ENCODE data around the gene PFDN2.

Gene PFDN2

GRCh38 chr1:161138431-161138830, 20.6 kb upstream of the PFDN2 start:
- H3K4me1 ChIP-seq (ENCODE audit: insufficient read depth, low read length, severe bottlenecking), result peaks cover 7% of the 10 kb centered on the region

GRCh38 chr1:161137881-161138280, 20.0 kb upstream of the PFDN2 start:
- Histone ChIP-seq H3K9me2 (ENCODE audit: low read depth, low read length) (no peaks in the 10 kb centered on the region), H3K27ac (ENCODE audit: low read depth, low read length, poor library complexity, severe bottlenecking) (no peak overlapping the region), H3K4me1 (ENCODE audit: insufficient read depth, low read length, severe bottlenecking) (peaks cover 9% of the 10 kb centered on the region), H2AFZ (ENCODE audit: low read length) (no peak overlapping the region), H3K9me3 (ENCODE audit: low read length) (no peaks in the 10 kb centered on the region), H3F3A (ENCODE audit: insufficient read depth, low read length) (no peaks in the 10 kb centered on the region), H3K9ac (ENCODE audit: low read length) (no peak overlapping the region), H4K20me1 (ENCODE audit: insufficient read depth, low read length) (no peaks in the 10 kb centered on the region), H3K4me2 (ENCODE audit: low read length) (no peak overlapping the region), H3K36me3 (ENCODE audit: insufficient read depth, low read length) (no peaks in the 10 kb centered on the region; the same call in 1 of the 2 replicates), H3K79me2 (ENCODE audit: insufficient read depth, low read length) (peaks cover 10% of the 10 kb centered on the region; the same call in 1 of the 2 replicates), H3K4me3 (ENCODE audit: low read depth, low read length, poor library complexity, severe bottlenecking) (no peak overlapping the region), H3K27me3 (ENCODE audit: insufficient read depth, low read length) (no peaks in the 10 kb centered on the region)
- no peak for TF ChIP-seq CTCF (IDR thresholded peaks at IDR 0.05; ENCODE audit: low read length)
- no peak for TF ChIP-seq EZH2 (IDR thresholded peaks at IDR 0.05; ENCODE audit: borderline replicate concordance, low read length)

More at GRCh38 chr1:161138431-161138830, 20.6 kb upstream of the PFDN2 start:
- Histone ChIP-seq H3K27ac (ENCODE audit: low read depth, low read length, poor library complexity, severe bottlenecking) (no peak overlapping the region), H3K9me3 (ENCODE audit: low read length) (no peaks in the 10 kb centered on the region), H3K9me2 (ENCODE audit: low read depth, low read length) (no peaks in the 10 kb centered on the region), H3K36me3 (ENCODE audit: insufficient read depth, low read length) (no peaks in the 10 kb centered on the region; the same call in 1 of the 2 replicates), H3K27me3 (ENCODE audit: insufficient read depth, low read length) (no peaks in the 10 kb centered on the region), H2AFZ (ENCODE audit: low read length) (no peak overlapping the region), H3K4me3 (ENCODE audit: low read depth, low read length, poor library complexity, severe bottlenecking) (no peak overlapping the region), H3F3A (ENCODE audit: insufficient read depth, low read length) (no peaks in the 10 kb centered on the region), H3K79me2 (ENCODE audit: insufficient read depth, low read length) (peaks cover 4% of the 10 kb centered on the region; the same call in 1 of the 2 replicates), H3K9ac (ENCODE audit: low read length) (no peak overlapping the region), H3K4me2 (ENCODE audit: low read length) (no peak overlapping the region), H4K20me1 (ENCODE audit: insufficient read depth, low read length) (no peaks in the 10 kb centered on the region)
- TF ChIP-seq CTCF (IDR thresholded peaks at IDR 0.05; ENCODE audit: low read length) (no peak), EZH2 (IDR thresholded peaks at IDR 0.05; ENCODE audit: borderline replicate concordance, low read length) (no peak)

- peak overlapping the region; percentile 95 for H3K9ac ChIP-seq (ENCODE audit: low read length)
- H3K9me3 ChIP-seq (ENCODE audit: low read length), result no peaks in the 10 kb centered on the region
- H3K4me1 ChIP-seq (ENCODE audit: insufficient read depth, low read length, severe bottlenecking), result peaks cover 28% of the 10 kb centered on the region
- 0 out of 2 replicates have a peak, but pooled peaks cover 4% of the 10 kb centered on the region for H3F3A ChIP-seq (ENCODE audit: insufficient read depth, low read length)
- H3K4me3 ChIP-seq (ENCODE audit: low read depth, low read length, poor library complexity, severe bottlenecking), result peak overlapping the region; percentile 96
- no peaks in the 10 kb centered on the region for H3K27me3 ChIP-seq (ENCODE audit: insufficient read depth, low read length)
- peak overlapping the region; percentile 99 for H3K4me2 ChIP-seq (ENCODE audit: low read length)
- peak overlapping the region; percentile 69 for H3K27ac ChIP-seq (ENCODE audit: low read depth, low read length, poor library complexity, severe bottlenecking)
- H3K79me2 ChIP-seq (ENCODE audit: insufficient read depth, low read length), result peaks cover 13% of the 10 kb centered on the region; the same call in 1 of the 2 replicates
- H3K9me2 ChIP-seq (ENCODE audit: low read depth, low read length), result no peaks in the 10 kb centered on the region
- H2AFZ ChIP-seq (ENCODE audit: low read length), result no peak overlapping the region
- H3K36me3 ChIP-seq (ENCODE audit: insufficient read depth, low read length), result peaks cover 18% of the 10 kb centered on the region
- TF ChIP-seq CTCF (IDR thresholded peaks at IDR 0.05; ENCODE audit: low read length), result no peak
- no peak for TF ChIP-seq EZH2 (IDR thresholded peaks at IDR 0.05; ENCODE audit: borderline replicate concordance, low read length)
- no peaks in the 10 kb centered on the region for H4K20me1 ChIP-seq (ENCODE audit: insufficient read depth, low read length)
Measured at GRCh38 chr1:161133220-161133740, 15.4 kb upstream of the PFDN2 start.
